MM.1S (cell line): ENCODE data around the gene RBMXL2.

Experiments used
- DNase-seq: peaks from one replicate; pipeline ENCODE4 v3.0.0-alpha.2; 2015
- H2AFZ ChIP-seq: fragments of 300-600 bp; sonication (generic); 2 replicates; pipeline ENCODE4 v1.6.0; 2016; ENCODE audit warnings: antibody characterized with exemption, low read length
- H3F3A ChIP-seq: fragments of 300-600 bp; sonication (generic); 2 replicates; pipeline ENCODE4 v1.6.1; 2016; ENCODE audit warnings: mild to moderate bottlenecking, antibody characterized with exemption, low read length, moderate library complexity, mixed read lengths; ENCODE audit not compliant: insufficient read depth
- H3K27ac ChIP-seq: fragments of 300-600 bp; sonication (generic); 2 replicates; pipeline ENCODE4 v1.5.1; 2016; ENCODE audit warnings: mild to moderate bottlenecking, low read length
- H3K27me3 ChIP-seq: fragments of 300-600 bp; sonication (generic); replicated peaks from 2 replicates; pipeline ENCODE4 v1.6.0; 2016; ENCODE audit warnings: low read length; ENCODE audit not compliant: insufficient read depth
- H3K36me3 ChIP-seq: fragments of 300-600 bp; sonication (generic); replicated peaks from 2 replicates; pipeline ENCODE4 v1.6.1; 2016; ENCODE audit warnings: mild to moderate bottlenecking, low read length, mixed read lengths; ENCODE audit not compliant: insufficient read depth
- H3K4me1 ChIP-seq: fragments of 300-600 bp; sonication (generic); 2 replicates; pipeline ENCODE4 v1.6.1; 2016; ENCODE audit warnings: low read length, mixed read lengths
- H3K4me2 ChIP-seq: fragments of 300-600 bp; sonication (generic); 2 replicates; pipeline ENCODE4 v1.6.0; 2016; ENCODE audit warnings: low read depth, low read length
- H3K4me3 ChIP-seq: fragments of 300-600 bp; sonication (generic); 2 replicates; pipeline ENCODE4 v1.5.1; 2016; ENCODE audit warnings: low read length, mixed read lengths
- H3K79me2 ChIP-seq: fragments of 300-600 bp; sonication (generic); 2 replicates; pipeline ENCODE4 v1.6.1; 2016; ENCODE audit warnings: mixed run types, low read length, mixed read lengths
- H3K9ac ChIP-seq: fragments of 300-600 bp; sonication (generic); 2 replicates; pipeline ENCODE4 v1.6.1; 2016; ENCODE audit warnings: low read length, mixed read lengths
- H3K9me2 ChIP-seq: fragments of 300-600 bp; sonication (generic); replicated peaks from 2 replicates; pipeline ENCODE4 v1.6.1; 2016; ENCODE audit warnings: mild to moderate bottlenecking, low read length, mixed read lengths; ENCODE audit not compliant: insufficient read depth
- H3K9me3 ChIP-seq: fragments of 300-600 bp; sonication (generic); replicated peaks from 2 replicates; pipeline ENCODE4 v1.6.1; 2016; ENCODE audit warnings: mild to moderate bottlenecking, low read length, mixed read lengths; ENCODE audit not compliant: insufficient read depth
- H4K20me1 ChIP-seq: fragments of 300-600 bp; sonication (generic); 2 replicates; pipeline ENCODE4 v1.6.1; 2016; ENCODE audit warnings: mild to moderate bottlenecking, low read length, moderate library complexity, mixed read lengths; ENCODE audit not compliant: insufficient read depth
- EZH2 ChIP-seq: fragments of 300-600 bp; sonication (generic); optimal IDR thresholded peaks from 2 replicates; pipeline ENCODE3; 2017; ENCODE audit warnings: low read depth, mild to moderate bottlenecking, antibody characterized with exemption, low read length, mixed read lengths
- EZH2phosphoT487 ChIP-seq: fragments of 300-600 bp; sonication (generic); IDR thresholded peaks from 2 replicates; pipeline ENCODE4 v1.6.1; 2018; ENCODE audit warnings: antibody characterized with exemption, low read length
- TF ChIP-seq, protein P1 (sequence below): fragments of 300-600 bp; sonication (generic); IDR thresholded peaks from 2 replicates; pipeline ENCODE4 v1.5.1; 2016; ENCODE audit warnings: antibody characterized with exemption, low read length, mixed read lengths

RBMXL2 gene

DNA sequence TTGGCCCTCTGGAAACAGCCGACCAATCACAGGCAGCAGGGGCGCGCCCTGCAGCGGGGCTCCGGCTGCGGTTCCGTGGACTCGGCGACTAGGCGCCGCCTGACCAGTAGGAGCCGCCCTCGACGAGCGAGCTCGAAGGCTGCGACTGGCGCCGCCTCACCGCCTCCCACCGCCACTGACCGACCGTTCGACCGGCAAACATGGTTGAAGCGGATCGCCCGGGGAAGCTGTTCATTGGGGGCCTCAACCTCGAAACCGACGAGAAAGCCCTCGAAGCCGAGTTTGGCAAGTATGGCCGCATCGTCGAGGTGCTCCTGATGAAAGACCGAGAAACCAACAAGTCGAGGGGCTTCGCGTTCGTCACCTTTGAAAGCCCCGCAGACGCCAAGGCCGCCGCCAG, at the start of gene RBMXL2:
TSS of gene RBMXL2 (plus strand) at position 78 of the 400 bp plus-strand sequence. CDS start at position 201, 123 bp downstream.
- H4K20me1 ChIP-seq: no peaks in the 10 kb centered on the region; the same call in 1 of the 2 replicates
- no peaks in the 10 kb centered on the region for H3K79me2 ChIP-seq
- no peak within 1 kb of the TSS for H2AFZ ChIP-seq
- no peak within 1 kb of the TSS for H3K4me2 ChIP-seq
- no peaks in the 10 kb centered on the region for H3K9me3 ChIP-seq
- H3K4me3 ChIP-seq: no peak within 1 kb of the TSS
- H3K9me2 ChIP-seq: no peaks in the 10 kb centered on the region
- no peak for TF ChIP-seq EZH2phosphoT487
- TF ChIP-seq EZH2: no peak
- TF ChIP-seq, protein P1, sequence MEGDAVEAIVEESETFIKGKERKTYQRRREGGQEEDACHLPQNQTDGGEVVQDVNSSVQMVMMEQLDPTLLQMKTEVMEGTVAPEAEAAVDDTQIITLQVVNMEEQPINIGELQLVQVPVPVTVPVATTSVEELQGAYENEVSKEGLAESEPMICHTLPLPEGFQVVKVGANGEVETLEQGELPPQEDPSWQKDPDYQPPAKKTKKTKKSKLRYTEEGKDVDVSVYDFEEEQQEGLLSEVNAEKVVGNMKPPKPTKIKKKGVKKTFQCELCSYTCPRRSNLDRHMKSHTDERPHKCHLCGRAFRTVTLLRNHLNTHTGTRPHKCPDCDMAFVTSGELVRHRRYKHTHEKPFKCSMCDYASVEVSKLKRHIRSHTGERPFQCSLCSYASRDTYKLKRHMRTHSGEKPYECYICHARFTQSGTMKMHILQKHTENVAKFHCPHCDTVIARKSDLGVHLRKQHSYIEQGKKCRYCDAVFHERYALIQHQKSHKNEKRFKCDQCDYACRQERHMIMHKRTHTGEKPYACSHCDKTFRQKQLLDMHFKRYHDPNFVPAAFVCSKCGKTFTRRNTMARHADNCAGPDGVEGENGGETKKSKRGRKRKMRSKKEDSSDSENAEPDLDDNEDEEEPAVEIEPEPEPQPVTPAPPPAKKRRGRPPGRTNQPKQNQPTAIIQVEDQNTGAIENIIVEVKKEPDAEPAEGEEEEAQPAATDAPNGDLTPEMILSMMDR: no peak
- H3K4me1 ChIP-seq: no peaks in the 10 kb centered on the region
- DNase-seq: no peak
- no peaks in the 10 kb centered on the region for H3F3A ChIP-seq
- no peaks in the 10 kb centered on the region for H3K36me3 ChIP-seq
- H3K27me3 ChIP-seq: no peaks in the 10 kb centered on the region
- H3K27ac ChIP-seq: no peak within 1 kb of the TSS
- H3K9ac ChIP-seq: no peak within 1 kb of the TSS

DNA sequence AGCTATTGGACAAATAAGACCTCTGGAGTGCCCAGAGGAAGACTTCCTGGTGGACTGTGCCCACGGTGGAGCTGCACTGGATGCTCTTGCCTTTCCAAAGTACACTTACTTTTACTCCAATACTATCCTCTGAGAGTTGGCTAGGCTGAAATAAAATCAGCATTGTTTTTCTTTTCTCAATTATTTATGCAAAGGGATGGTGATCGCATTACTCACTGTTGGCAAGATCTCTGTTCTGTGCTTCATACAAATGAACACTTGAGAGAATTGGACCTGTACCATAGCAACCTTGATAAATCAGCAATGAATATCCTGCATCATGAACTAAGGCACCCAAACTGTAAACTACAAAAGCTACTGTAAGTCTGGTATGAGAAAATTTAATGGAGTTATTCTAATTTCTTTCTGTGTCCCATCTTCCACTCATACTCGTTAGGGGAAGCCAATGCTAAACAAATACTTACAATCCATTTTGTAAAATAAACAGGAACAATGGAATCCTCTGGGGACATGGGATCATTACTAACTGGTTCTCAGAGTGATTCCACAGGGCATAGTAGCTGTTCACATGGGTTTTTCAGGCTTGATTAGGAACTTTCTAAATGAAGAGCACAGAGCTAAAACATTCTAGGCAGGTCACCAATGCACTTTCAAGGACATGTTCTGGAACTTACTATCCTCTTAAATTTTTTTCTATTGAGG, 42.2 kb upstream of the RBMXL2 start:
- Histone ChIP-seq H4K20me1 (no peaks in the 10 kb centered on the region), H3K27ac (no peak overlapping the region)
- no peak for DNase-seq

DNA sequence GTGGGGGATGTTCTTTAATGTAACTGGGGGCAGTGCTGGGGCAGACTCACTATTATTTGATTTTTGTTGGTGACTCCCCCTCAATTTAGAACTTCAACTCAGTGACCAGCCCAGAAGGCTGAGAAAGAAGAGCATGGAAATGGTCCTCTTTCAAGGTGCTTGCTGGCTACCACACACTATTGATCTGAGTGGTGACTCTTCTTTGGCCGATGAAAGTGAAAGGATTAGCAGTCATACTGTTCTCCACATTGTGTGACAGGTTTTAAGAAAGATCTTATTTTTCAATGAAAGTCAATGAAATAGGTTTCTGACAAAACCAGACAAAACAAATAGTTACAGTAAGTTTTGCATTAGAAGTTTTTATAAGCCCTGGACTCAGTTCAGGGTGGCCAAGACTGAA, 38.6 kb upstream of the RBMXL2 start:
- no peaks in the 10 kb centered on the region for H3K9me3 ChIP-seq
- H2AFZ ChIP-seq: no peak overlapping the region
- H3F3A ChIP-seq: no peaks in the 10 kb centered on the region
- H3K79me2 ChIP-seq: no peaks in the 10 kb centered on the region
- H3K4me1 ChIP-seq: peaks cover 11% of the 10 kb centered on the region
- H3K27me3 ChIP-seq: no peaks in the 10 kb centered on the region
- H3K27ac ChIP-seq: no peak overlapping the region
- no peak for TF ChIP-seq EZH2
- TF ChIP-seq, protein P1: no peak
- TF ChIP-seq EZH2phosphoT487: no peak
- H3K9ac ChIP-seq: no peak overlapping the region
- H3K9me2 ChIP-seq: no peaks in the 10 kb centered on the region
- no peak for DNase-seq
- H3K36me3 ChIP-seq: no peaks in the 10 kb centered on the region
- H3K4me2 ChIP-seq: no peak overlapping the region
- H4K20me1 ChIP-seq: no peaks in the 10 kb centered on the region
- no peak overlapping the region for H3K4me3 ChIP-seq

More for the DNA sequence above, 42.2 kb upstream of the RBMXL2 start:
- H3F3A ChIP-seq: no peaks in the 10 kb centered on the region
- no peaks in the 10 kb centered on the region for H3K79me2 ChIP-seq
- H3K36me3 ChIP-seq: no peaks in the 10 kb centered on the region
- H3K4me3 ChIP-seq: no peak overlapping the region
- TF ChIP-seq, protein P1: no peak
- TF ChIP-seq EZH2phosphoT487 (no peak), EZH2 (no peak)
- H3K9me2 ChIP-seq: no peaks in the 10 kb centered on the region
- H3K27me3 ChIP-seq: no peaks in the 10 kb centered on the region
- no peak overlapping the region for H3K9ac ChIP-seq
- H3K9me3 ChIP-seq: no peaks in the 10 kb centered on the region
- no peak overlapping the region for H3K4me2 ChIP-seq
- H3K4me1 ChIP-seq: peaks cover 11% of the 10 kb centered on the region
- H2AFZ ChIP-seq: no peak overlapping the region
